ENCODE data around the gene LDLRAD3. TPM values are rescaled to one million over a fixed set of nuclear protein-coding genes. Genes with fewer than 3 reads are reported as not detected.
A peak's percentile ranks its signal among the peaks of the same experiment; 100 is the strongest.

The LDLRAD3 gene
- total and polyA plus RNA-seq, 5 experiments from 2014 or later = not detected

DNA sequence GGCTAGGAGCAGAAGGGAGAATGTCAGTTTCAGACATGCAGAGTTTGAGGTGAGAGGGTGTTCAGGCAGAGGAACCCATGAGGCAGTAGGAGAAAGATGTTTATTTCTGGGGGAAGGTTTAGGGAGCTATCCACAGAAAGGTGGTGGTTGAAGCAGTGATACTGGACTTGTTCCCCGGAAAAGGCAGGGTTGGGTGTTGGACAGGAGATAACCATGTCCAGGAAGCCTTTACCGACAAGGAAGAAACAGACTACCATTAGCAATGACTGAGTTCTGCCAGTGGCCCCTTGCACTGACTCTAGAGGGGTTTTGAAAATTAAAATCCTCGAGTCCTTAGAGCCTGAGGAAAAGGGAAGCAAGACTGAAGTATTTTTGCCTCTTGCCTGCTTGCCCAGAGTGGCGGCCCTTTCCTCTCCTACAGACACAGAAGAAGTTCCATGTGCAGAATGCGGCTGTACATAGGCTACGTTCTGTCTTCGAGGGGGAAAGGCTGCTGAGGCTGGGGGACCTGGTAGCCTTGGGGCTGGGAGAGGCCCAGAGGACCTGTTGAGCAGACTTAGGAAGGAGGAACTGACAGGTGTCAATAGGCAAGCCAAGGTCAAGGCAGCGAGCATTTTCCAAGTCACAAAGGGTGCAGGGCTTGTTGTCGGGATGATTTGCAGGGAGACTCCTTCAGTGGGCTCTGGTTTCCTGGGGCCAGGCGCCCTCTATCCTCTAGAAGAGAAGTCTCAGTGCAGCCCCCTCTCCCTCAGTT lies 146.7 kb downstream of the LDLRAD3 start:
- H3K27ac Mint-ChIP-seq = peak overlapping the region in 1 of 10 donors; percentile 66
- peaks cover 0 to 9% (median 0%) of the 10 kb centered on the region in 3 donors for H3K36me3 Mint-ChIP-seq
- H3K27me3 Mint-ChIP-seq = peaks cover 21 to 65% (median 30%) of the 10 kb centered on the region in 5 donors
- ATAC-seq (no peak), DNase-seq (no peak)
- POLR2A ChIA-PET = no interaction called here
- no peak overlapping the region for H3K4me3 Mint-ChIP-seq
- peaks cover 0 to 20% (median 8%) of the 10 kb centered on the region in 9 donors for H3K9me3 Mint-ChIP-seq
- peaks cover 0 to 3% (median 0%) of the 10 kb centered on the region in 4 donors for H3K4me1 Mint-ChIP-seq

DNA sequence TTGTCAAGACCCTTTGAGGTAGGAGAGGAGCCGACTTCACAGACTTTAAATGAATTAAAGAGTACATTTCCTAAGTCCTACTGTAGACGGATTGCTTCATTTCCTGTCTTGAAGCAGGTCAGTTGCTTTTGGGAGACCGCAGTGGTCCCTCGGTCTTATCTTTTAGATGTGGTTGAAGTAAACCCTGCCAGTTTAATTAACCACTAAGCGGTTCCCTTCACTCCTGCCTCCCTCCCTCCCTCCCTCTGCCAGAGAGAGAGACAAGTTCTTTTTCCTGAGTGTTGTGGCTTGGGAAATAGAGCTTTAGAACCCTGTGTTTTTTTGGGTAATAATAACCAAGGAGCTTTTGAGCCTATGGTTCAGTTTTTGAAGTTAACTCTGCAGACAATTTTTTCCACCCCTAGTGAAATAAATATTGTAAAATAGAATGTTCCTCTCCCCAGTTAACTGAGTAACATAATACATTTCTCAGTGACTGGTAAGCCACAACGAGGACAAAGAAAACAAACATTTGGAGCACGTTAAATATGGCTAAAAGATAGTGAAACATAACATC lies 147.5 kb downstream of the LDLRAD3 start:
- H3K27ac Mint-ChIP-seq = peak overlapping the region in 1 of 10 donors; percentile 66
- peaks cover 19 to 69% (median 30%) of the 10 kb centered on the region in 5 donors for H3K27me3 Mint-ChIP-seq

DNA sequence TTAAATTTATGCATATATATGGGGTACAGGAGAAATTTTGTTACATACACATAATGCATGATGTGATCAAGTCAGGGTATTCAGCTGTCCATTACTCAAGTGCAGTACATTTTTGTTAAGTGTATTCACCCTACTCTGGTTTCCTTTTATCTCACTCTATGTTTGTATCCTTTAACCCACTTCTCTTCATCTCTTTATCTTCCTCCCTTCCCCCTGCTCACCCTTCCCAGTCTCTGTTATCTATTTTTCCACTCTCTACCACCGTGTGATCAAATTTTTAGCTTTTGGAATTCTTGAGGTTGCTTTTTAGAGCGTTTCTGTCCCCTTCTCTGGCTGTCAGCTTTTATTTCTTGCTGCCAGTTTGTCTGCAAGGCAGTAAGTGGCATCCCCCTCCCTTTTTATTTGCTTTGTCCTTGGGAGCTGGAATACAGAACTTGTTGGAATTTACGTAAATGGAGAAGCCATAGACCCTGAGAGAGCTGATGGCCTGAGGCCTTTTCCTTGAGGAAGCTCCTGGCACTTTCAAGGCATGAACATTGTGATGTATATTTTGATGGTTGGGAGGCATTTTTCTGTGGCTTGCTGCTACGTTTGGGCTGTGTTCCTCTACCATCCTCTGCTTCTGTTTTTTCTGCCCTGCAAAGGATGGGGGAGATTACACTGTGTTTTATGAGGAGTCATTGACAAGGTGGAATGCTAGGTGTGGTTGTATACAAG lies 148.6 kb downstream of the LDLRAD3 start:
- Mint-ChIP-seq H3K4me1 (peaks cover 0 to 3% (median 0%) of the 10 kb centered on the region in 4 donors), H3K27ac (no peak overlapping the region), H3K27me3 (peaks cover 21 to 81% (median 35%) of the 10 kb centered on the region in 5 donors), H3K9me3 (peaks cover 0 to 10% (median 4%) of the 10 kb centered on the region in 9 donors), H3K36me3 (peaks cover 0 to 9% (median 0%) of the 10 kb centered on the region in 3 donors), H3K4me3 (no peak overlapping the region)
- no peak for ATAC-seq
- POLR2A ChIA-PET = no interaction called here
- no peak for DNase-seq

More for the DNA sequence above, 147.5 kb downstream of the LDLRAD3 start:
- H3K36me3 Mint-ChIP-seq = peaks cover 0 to 9% (median 0%) of the 10 kb centered on the region in 3 donors
- peaks cover 0 to 3% (median 0%) of the 10 kb centered on the region in 4 donors for H3K4me1 Mint-ChIP-seq
- H3K4me3 Mint-ChIP-seq = no peak overlapping the region
- DNase-seq = no peak
- POLR2A ChIA-PET = no interaction called here
- H3K9me3 Mint-ChIP-seq = peaks cover 0 to 12% (median 5%) of the 10 kb centered on the region in 9 donors
- ATAC-seq = no peak

DNA sequence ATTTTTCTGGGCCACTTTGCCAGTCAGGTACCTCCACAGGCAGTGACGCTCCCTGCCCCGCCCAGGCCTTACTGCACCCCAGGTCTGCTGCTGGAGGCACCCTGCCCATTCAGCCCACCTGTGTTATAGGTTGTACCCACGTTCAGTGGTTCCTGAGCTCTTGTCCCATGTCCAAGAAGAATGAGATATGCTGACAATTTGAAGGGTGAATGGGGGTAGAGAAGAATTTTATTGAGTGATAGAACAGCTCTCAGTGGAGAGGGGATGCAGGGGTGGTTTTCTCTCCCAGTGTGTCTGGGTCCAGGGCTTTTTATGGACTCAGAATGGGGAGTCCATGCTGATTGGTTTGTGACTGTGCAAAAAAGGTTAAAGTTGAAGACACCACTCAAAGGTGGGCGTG lies 149.7 kb downstream of the LDLRAD3 start:
- Mint-ChIP-seq H3K9me3 (peaks cover 0 to 8% (median under 1%) of the 10 kb centered on the region in 9 donors), H3K4me1 (peaks cover 0 to 3% (median 0%) of the 10 kb centered on the region in 4 donors), H3K27ac (no peak overlapping the region), H3K36me3 (peaks cover 0 to 3% (median 0%) of the 10 kb centered on the region in 3 donors), H3K4me3 (no peak overlapping the region), H3K27me3 (peaks cover 19 to 76% (median 35%) of the 10 kb centered on the region in 5 donors)
- no peak for DNase-seq
- POLR2A ChIA-PET = no interaction called here
- no peak for ATAC-seq

DNA sequence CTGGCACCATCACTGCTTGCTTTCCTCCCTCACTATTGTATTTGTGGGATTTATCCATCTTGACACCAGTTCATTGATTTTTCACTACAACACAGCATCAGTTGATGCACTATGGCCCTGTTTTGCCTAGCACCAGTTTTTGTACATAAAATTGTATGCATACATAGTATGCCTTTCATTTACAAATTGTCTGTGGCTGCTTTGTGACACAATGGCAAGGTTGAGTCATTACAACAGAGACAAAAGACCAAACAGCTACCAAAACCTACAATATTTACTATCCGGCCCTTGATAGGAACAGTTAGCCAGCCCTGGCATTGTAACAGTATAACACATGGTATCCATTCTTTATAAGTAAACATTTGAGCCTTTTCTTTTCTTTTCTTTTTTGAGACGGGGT lies 150.3 kb downstream of the LDLRAD3 start:
- peaks cover 0 to 3% (median 0%) of the 10 kb centered on the region in 4 donors for H3K4me1 Mint-ChIP-seq
- H3K27me3 Mint-ChIP-seq = peaks cover 16 to 70% (median 31%) of the 10 kb centered on the region in 5 donors
- H3K36me3 Mint-ChIP-seq = peaks cover 0 to 3% (median 0%) of the 10 kb centered on the region in 3 donors
- H3K9me3 Mint-ChIP-seq = peaks cover 0 to 8% (median 0%) of the 10 kb centered on the region in 9 donors
- no peak overlapping the region for H3K4me3 Mint-ChIP-seq
- POLR2A ChIA-PET = no interaction called here
- DNase-seq = no peak
- H3K27ac Mint-ChIP-seq = no peak overlapping the region
- ATAC-seq = no peak

DNA sequence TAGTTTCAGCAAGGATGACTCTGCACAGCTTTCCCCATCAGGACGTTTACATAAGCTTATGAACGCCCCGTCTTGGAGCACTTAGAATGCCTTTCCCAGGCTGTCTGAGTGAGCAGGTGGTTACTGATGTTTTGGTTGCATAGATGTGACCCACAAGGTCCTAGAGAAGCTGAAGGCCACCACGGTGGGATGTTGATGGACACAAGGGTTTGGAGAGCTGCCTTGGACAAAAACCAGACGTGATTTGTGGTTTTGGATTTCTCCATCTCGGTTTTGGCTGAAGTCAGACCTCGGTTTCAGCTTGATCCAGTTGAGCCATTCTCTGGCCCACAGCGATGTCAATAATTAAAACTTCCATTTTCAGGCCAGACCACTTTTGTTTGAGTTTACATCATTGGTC lies 151.9 kb downstream of the LDLRAD3 start:
- Mint-ChIP-seq H3K9me3 (peaks cover 0 to 4% (median 0%) of the 10 kb centered on the region in 9 donors), H3K27ac (no peak overlapping the region), H3K4me3 (no peak overlapping the region), H3K4me1 (no peaks in the 10 kb centered on the region), H3K36me3 (peaks cover 0 to 3% (median 0%) of the 10 kb centered on the region in 3 donors), H3K27me3 (peaks cover 11 to 55% (median 25%) of the 10 kb centered on the region in 5 donors)
- DNase-seq (no peak), ATAC-seq (no peak)
- POLR2A ChIA-PET = no interaction called here

DNA sequence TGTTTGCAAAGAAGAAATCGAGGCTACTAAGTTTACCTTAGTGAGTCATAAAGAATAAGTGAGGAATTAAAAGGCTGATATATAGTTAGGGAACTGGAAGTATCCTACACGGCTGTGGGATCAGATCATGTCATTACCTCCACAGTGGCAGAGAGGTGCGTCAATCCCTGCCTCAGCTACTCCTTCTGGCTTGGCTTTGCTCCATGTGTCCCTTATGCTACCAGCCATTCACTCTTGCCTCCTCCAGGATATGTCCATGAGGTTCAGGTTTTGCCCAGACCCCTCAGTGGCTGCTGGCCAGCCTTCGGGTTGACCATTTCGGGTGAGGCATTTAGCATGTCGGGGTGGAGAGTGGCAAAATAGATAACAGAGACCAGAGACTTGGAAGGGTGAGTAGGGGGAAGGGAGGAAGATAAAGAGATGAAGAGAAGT lies 153.4 kb downstream of the LDLRAD3 start:
- DNase-seq (no peak), ATAC-seq (no peak)
- POLR2A ChIA-PET = no interaction called here
- no peak overlapping the region for H3K27ac Mint-ChIP-seq
- no peaks in the 10 kb centered on the region for H3K4me1 Mint-ChIP-seq
- H3K36me3 Mint-ChIP-seq = peaks cover 0 to 3% (median 0%) of the 10 kb centered on the region in 3 donors
- H3K9me3 Mint-ChIP-seq = peaks cover 0 to 4% (median 0%) of the 10 kb centered on the region in 9 donors
- no peak overlapping the region for H3K4me3 Mint-ChIP-seq
- peaks cover 11 to 47% (median 19%) of the 10 kb centered on the region in 5 donors for H3K27me3 Mint-ChIP-seq

DNA sequence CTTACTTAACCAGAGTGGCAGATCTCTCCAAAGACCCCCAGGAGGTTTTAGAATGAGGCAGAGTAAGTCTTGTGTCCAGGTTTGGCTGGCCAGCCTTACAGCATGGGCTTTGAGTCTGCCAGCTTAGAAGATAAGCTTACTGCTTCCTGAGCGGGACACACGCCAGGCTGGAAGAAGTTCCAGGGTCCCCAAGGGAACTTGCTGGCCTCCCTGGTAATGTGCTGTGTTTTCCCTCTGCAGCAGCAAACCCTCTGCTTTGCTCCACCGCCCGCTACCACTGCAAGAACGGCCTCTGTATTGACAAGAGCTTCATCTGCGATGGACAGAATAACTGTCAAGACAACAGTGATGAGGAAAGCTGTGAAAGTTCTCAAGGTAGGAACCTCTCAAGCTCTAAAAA lies 154.2 kb downstream of the LDLRAD3 start:
- ATAC-seq = no peak
- Mint-ChIP-seq H3K27me3 (peaks cover 8 to 39% (median 11%) of the 10 kb centered on the region in 5 donors), H3K4me3 (no peak overlapping the region), H3K9me3 (peaks cover 0 to 4% (median 0%) of the 10 kb centered on the region in 9 donors), H3K4me1 (no peaks in the 10 kb centered on the region), H3K36me3 (peaks cover 0 to 3% (median 0%) of the 10 kb centered on the region in 3 donors), H3K27ac (no peak overlapping the region)
- POLR2A ChIA-PET = no interaction called here
- no peak for DNase-seq

DNA sequence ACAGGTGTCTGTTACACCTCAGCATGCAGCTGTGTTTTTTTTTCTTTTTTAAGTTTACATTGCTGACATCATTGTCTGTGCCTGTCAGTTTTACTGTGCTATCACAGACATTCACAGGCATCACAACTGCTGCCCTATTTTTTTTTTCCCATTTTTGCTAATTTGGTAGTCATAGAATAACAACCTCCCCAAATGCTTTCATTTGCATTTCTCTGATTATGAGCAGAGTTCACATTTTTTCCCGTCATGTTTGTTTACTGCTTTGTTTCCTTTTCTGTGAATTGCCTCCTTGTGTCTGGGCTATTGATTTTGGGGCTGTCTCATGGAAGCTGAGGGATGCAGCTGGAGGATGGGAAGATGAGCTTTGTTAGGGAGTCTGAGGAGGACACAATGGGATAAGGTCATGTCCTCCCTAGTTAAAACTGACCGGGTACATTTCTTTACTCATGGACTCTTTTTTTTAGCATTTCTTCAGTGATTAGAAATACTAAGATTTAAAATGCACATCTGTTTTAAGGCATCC lies 155.1 kb downstream of the LDLRAD3 start:
- Mint-ChIP-seq H3K27me3 (peaks cover 4 to 31% (median 10%) of the 10 kb centered on the region in 5 donors), H3K4me1 (no peaks in the 10 kb centered on the region)
- POLR2A ChIA-PET = no interaction called here

DNA sequence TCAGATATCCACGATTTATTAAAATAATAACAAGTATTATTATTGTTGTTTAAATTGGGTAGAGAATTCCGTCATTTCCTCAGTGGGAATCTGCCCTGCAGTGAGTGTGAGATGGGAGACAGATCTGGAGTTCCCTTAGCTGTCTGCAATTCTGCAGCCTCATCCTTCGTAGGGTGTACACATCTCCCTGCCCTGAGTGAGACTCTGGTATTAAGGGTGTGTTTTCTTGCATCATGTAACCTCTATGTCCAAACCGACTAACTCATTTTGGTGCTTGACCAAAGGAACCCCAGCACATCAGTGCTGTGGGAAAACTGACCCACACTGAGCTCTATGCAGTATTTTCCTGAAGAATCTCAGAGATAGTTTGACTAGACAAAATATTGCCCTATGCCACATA lies 157.6 kb downstream of the LDLRAD3 start:
- POLR2A ChIA-PET = no interaction called here
- Mint-ChIP-seq H3K4me1 (no peaks in the 10 kb centered on the region), H3K27ac (no peak overlapping the region), H3K36me3 (no peaks in the 10 kb centered on the region), H3K27me3 (peaks cover 2 to 28% (median 5%) of the 10 kb centered on the region in 5 donors), H3K9me3 (no peaks in the 10 kb centered on the region), H3K4me3 (no peak overlapping the region)
- DNase-seq (no peak), ATAC-seq (no peak)

More for the DNA sequence above, 155.1 kb downstream of the LDLRAD3 start:
- Mint-ChIP-seq H3K4me3 (no peak overlapping the region), H3K36me3 (peaks cover 0 to 3% (median 0%) of the 10 kb centered on the region in 3 donors), H3K9me3 (no peaks in the 10 kb centered on the region), H3K27ac (no peak overlapping the region)
- DNase-seq = no peak
- ATAC-seq = no peak

DNA sequence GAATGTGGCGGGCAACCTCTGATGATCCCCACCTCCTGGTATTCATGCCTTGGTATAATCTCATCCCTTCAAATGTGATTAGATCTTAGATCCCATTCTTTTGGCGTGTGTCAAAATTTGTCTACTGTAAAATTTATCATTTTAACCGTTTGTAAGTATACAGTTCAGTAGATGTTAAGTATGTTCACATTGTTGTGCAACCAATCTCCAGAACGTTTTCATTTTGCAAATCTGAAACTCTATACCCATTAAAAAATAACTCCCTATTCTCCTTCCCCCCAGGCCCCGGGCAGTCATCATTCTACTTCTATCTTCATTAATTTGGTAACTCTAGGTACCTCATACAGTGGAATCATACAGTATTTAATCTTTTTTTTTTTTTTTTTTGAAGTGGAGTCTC lies 159.0 kb downstream of the LDLRAD3 start:
- Mint-ChIP-seq H3K9me3 (no peaks in the 10 kb centered on the region), H3K4me1 (no peaks in the 10 kb centered on the region), H3K4me3 (no peak overlapping the region), H3K27ac (no peak overlapping the region), H3K27me3 (peaks cover 0 to 18% (median 0%) of the 10 kb centered on the region in 5 donors), H3K36me3 (no peaks in the 10 kb centered on the region)
- ATAC-seq = no peak
- no peak for DNase-seq
- POLR2A ChIA-PET = no interaction called here

DNA sequence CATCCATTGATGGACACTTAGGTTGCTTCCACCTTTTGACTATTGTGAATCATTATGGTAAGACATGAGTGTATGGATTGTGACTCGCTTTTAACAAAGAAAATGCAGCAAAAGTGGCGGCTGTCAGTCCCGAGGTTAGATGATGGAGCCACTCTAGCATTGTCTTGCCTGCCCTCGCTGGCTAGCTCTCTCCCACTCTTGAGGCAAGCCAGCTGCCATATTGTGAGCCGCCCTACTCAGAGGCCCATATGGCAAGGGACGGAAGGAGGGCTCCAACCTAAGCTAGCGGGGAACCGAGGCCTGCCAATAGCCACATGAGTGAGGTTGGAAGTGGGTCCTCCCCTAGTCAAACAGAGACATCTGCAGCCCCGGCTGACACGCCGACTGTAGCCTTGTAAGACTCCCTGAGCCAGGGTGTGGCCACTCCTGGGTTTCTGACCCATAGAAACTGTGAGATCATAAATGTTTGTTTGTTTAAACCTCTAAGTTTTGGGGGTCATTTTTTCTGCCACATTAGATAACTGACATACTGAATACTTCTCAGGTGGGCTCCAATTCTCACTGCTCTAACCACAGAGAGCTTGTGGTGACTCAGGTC lies 160.2 kb downstream of the LDLRAD3 start:
- Mint-ChIP-seq H3K4me1 (peaks cover 0 to 2% (median 0%) of the 10 kb centered on the region in 4 donors), H3K9me3 (no peaks in the 10 kb centered on the region), H3K36me3 (no peaks in the 10 kb centered on the region), H3K4me3 (no peak overlapping the region), H3K27ac (no peak overlapping the region), H3K27me3 (peaks cover 0 to 18% (median 9%) of the 10 kb centered on the region in 5 donors)
- ATAC-seq = no peak
- POLR2A ChIA-PET = no interaction called here
- DNase-seq = no peak
